D721Med (cell line): ENCODE results near the gene IL4R.
"Not testable (repeated sequence)": the region's sequence is repeated elsewhere in the genome, so short reads cannot be mapped to it uniquely, and the experiment has no call there.

Source experiments
- DNase-seq: peaks from one replicate; pipeline ENCODE4 v3.0.0; 2011; ENCODE audit warnings: low spot score; ENCODE audit not compliant: insufficient read length
- FAIRE-seq: peaks from 2 replicates; lab custom pipeline; 2011; peaks lifted over from hg19 to GRCh38; lab: Jason Lieb, UNC
- CTCF ChIP-seq: IDR thresholded peaks from 2 replicates; pipeline ENCODE4 v1.5.1; 2012; ENCODE audit warnings: mild to moderate bottlenecking, control low read depth; ENCODE audit not compliant: insufficient read depth; ENCODE audit errors: missing control alignments

IL4R gene

DNA sequence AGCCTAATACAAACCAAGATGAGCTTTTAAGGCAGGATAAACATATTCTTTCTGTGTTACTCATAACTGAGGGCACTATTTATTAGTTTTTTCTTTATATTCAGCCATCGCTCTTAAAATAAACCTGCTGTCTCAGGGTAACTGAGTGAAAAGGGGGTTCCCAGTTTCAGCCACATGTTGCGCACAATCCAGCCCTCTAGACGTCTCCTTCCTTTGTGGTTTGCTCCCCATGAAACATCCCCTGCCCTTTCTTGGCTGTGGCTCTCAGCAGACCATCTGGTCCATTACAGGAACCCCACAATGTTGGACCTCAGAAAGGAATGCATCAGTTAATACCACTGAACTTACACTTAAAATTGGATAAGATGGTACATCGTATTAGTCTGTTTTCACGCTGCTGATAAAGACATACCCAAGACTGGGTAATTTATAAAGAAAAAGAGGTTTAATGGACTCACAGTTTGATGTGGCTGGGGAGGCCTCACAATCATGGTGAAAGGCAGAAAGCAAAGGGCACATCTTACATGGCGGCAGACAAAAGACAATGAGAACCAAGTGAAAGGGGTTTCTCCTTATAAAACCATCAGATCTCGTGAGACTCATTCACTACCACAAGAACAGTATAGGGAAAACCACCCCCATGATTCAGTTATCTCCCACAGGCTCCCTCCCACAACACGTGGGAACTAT is 75.6 kb downstream of the IL4R start:
- FAIRE-seq: no peak
- no peak for TF ChIP-seq CTCF
- DNase-seq: no peak

GRCh38 chr16:27390151-27390550 is 76.4 kb downstream of the IL4R start:
- TF ChIP-seq CTCF: no peak
- FAIRE-seq: no peak

DNA sequence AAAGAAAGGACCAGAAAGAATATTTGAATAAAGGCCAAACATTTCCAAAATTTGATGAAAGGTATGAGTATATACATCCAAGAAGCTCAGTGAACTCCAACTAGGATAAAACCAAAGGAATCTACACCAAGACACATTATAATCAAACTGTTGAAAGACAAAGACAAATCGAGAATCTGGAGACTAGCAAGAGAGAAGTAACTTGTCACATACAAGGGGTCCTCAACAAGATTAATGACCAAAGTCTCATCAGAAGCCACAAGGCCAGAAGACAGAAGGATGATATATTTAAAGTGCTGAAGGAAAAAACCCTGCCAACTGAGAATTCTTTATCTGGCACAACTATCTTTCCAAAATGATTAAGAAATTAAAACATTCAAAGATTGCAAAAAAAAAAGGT is 78.9 kb downstream of the IL4R start:
- FAIRE-seq (no peak), DNase-seq (no peak)
- no peak for TF ChIP-seq CTCF

More at GRCh38 chr16:27390151-27390550, 76.4 kb downstream of the IL4R start:
- no peak for DNase-seq

GRCh38 chr16:27394516-27394915 is 80.7 kb downstream of the IL4R start:
- TF ChIP-seq CTCF: no peak
- no peak for DNase-seq
- FAIRE-seq: no peak

DNA sequence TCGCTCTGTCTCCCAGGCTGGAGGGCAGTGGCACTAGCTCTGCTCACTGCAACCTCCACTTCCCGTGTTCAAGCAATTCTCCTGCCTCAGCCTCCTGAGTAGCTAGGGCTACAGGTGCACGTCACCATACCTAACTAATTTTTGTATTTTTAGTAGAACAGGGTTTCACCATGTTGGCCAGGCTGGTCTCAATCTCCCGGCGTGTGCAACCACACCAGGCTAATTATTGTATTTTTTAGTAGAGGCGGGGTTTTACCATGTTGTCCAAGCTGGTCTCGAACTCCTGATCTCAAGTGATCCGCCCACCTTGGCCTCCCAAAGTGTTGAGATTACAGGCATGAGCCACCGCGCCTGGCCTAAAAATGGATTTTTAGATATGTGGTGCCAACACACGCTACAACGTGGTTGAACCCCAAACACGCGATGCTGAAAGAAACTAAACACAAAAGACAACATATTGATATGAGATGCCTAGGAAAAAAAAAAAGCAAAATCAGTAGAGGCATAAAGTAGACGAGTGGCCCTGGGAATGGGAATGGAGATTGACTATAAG is 84.6 kb downstream of the IL4R start:
- not testable (repeated sequence) for FAIRE-seq, DNase-seq

DNA sequence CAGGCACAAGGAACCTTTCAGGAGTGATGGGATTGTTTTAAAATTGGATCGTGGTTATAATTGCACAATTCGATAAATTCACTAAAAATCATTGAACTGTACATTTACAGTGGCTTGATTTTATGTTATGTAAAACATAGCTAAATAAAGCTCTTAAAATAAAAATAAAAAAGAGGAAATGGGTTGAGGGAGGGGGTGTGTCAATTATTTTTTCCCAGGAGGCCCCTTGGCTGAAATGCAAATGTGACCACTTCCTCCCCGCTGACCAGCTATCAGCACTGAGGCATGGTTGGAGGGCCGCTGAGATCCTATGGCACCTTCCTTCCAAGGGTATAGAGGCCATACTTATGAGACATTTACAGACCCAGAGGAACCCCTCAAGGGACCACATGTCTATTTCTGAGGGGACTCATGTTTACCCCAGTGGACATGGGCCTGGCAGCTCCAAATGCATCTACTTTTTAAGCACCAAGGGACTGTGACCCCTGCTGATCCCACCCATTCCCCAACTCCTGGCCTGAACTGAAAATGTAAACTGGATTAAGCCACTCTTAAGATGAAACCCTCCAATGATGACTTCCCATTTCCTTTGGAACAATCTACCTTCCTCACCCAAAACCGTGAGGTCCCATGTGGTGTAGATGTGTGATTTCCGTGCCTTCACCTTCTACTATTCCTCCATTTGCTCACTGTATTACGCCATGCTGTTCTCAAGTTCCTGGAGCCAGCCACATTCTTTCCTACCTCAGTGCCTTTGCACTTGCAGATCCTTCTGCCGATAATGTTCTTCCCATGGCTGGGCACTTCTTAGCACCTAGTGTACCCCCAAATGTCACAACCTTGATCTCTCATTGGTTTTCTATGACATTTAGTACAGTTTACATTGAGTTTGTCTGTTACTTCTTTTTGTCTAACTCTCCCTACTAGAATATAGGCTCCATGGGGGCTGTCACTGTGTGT is 85.4 kb downstream of the IL4R start:
- TF ChIP-seq CTCF: no peak
- no peak for DNase-seq
- FAIRE-seq: no peak

DNA sequence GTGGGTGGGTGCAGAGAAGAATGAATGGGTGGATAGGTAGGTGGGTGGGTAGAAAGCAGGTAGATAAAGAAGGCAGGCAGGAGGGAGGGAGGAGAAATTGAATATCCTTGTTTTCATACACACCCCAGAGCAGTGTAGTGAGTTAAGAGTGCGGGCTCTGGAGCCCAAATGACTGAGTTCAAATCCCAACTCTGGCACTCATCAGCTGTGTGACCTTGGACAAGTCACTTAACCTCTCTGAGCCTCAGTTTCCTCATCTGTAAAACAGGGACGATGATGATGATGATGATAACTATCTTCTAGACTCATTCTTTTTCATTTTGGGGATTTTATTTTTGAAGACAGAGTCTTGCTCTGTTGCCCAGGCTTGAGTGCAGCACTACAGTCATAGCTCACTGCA is 86.2 kb downstream of the IL4R start:
- FAIRE-seq: no peak
- no peak for DNase-seq
- no peak for TF ChIP-seq CTCF
